Measurements from ENCODE around the gene PLEKHG3.

PLEKHG3 gene

DNA sequence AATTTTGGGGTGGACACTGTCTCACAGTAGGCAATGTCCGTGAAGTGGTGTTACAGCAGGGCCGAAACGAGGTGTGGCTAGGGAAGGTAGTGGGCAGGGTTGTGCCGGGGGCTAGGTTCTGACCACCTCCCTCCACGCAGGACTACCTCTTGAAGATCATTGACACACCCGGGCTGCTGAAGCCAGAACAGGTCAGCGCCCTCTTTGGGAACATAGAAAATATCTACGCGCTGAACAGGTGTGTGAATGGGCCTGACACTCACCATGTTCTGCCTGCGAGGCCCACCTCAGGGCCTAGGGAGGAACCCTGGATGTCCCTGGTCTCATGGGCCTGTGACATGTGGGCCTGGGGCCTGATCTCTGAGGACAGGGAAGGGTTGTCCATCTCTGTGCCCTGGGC lies 24.6 kb downstream of the PLEKHG3 start:
- DNase-seq = no peak

DNA sequence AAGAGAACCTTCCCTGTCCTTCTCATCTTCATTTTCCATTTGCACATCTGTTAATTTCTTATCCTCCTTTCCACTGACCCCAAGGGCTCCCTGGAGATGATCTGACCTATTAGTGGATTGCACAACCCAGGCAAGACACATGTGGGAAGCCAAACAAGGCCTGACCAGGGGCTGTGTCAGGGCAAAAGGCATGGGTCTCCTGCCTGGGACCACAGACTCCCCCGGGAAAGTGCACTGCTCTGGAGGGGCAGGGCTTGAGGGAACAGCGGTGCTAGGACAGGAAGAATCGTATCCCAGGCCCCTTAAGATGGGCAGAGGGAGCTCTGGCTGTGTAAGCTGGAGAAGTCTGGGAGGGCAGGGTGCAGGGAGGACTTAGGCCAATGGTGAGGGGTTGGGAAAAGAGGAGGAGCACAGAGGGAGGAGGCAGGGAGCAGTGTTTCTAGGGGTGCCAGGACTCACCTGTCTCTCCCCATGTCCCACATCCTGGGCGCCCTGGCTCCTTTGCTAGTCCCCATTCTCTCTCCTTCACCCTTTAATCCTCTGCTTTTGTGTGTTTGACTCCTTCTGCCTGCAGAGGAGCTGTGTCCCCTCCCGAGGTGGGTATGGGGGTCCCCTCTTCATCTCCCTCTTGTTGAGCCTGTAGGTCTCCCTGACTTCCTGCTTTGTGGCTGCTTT lies 25.3 kb downstream of the PLEKHG3 start:
- no peak for DNase-seq

- no peak for DNase-seq
These were observed 25.8 kb downstream of the PLEKHG3 start for GRCh38 chr14:64730061-64730440.

DNA sequence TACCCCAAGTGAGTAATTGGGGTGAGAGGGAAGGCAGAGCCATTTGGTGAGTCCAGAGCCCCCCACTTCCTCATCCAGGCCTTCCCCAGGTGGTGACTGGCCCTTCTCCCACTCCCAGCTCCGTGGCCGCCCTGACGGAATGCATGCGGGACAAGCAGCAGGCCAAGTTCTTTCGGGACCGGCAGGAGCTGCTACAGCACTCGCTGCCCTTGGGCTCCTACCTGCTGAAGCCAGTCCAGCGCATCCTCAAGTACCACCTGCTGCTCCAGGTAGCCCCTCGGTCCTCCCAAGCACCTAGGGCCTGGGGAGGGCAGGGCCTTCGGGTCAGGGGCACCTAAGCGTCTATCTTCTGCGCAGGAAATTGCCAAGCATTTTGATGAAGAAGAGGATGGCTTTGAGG lies 26.5 kb downstream of the PLEKHG3 start:
- no peak for DNase-seq

DNA sequence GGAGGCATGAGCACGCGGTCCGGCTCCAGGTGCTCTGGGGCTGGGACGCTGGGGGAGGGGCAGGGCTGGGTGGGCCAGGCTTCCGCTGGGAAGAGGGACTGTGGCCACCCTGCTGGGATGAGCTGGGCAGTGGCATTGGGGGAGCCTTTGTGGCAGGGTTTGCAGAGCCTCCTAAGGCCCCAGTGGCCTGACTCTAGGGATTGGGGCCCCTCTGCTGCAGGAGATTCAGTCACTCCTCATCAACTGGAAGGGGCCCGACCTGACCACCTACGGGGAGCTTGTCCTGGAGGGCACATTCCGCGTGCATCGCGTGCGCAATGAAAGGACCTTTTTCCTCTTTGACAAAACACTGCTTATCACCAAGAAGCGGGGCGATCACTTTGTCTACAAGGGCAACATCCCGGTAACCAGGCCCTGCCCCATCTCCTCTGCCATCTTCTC lies 26.9 kb downstream of the PLEKHG3 start:
- no peak for DNase-seq

- DNase-seq = no peak
These were observed 27.8 kb downstream of the PLEKHG3 start for GRCh38 chr14:64732066-64732465.

DNA sequence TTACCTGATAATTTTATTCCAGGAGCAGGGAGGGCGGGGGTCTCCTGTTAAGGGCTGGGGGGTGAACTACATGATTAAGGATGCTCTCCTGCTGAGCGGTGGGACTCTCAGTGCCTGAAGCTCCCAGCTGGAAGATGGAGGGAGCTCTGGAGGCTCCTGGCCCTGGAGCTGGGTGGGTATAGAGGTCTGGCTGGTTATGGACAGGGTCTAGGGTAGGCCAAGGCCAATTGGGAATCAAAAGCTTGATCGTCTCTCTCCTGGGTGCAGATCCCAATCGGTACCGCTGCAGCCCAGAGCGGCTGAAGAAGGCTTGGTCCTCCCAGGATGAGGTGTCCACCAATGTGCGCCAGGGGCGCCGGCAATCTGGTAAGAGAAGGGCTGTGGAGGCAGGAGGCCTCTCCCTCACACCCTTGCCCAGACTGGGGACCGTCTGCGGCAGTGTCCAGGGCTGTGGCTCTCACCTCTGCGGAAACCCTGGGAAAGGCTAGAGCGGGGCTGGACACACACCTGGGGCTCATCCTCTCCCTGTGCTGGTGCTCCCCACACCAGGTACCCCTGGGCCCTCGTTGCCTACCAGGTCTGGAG lies 28.4 kb downstream of the PLEKHG3 start:
- no peak for DNase-seq

GRCh38 chr14:64733321-64733720 lies 29.1 kb downstream of the PLEKHG3 start:
- DNase-seq = no peak

DNA sequence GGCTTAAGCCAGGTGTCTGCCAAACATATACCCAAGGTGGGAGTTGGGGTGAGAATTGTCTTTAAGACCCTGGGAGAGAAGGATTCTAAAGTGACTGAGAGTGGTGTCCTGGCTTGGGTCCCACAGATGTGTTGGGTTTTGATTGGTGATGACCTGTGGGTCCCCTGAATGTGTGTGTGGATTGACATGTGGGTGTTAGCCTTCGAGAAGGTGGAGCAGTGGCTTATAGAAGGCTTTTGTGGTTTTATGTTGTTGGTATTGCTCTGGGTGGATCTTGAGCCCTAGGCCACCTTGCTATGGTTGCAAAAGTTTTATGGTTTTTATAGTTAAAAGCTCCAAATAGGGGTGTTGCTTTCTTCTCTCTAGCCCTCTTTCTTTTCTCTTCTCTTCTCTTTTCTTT lies 29.7 kb downstream of the PLEKHG3 start:
- DNase-seq = no peak

DNA sequence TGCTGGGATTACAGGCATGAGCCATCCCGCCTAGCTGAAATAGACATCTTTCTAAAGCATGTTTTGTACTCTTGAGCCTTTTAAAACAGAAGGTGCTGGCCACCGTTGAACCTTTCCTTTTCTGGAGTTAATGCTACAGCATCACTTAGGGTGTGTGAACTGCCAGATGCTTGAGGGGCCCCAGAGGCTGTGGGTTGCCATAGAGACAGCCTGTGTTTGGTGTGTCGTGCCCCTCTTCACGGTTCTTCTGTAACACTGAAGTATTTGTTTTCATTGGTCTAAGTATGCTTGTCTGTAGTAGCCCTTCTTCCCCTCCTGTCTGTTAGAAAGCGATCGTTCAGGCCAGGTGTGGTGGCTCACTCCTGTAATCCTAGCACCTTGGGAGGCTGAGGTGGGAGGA lies 30.8 kb downstream of the PLEKHG3 start:
- DNase-seq = no peak

DNA sequence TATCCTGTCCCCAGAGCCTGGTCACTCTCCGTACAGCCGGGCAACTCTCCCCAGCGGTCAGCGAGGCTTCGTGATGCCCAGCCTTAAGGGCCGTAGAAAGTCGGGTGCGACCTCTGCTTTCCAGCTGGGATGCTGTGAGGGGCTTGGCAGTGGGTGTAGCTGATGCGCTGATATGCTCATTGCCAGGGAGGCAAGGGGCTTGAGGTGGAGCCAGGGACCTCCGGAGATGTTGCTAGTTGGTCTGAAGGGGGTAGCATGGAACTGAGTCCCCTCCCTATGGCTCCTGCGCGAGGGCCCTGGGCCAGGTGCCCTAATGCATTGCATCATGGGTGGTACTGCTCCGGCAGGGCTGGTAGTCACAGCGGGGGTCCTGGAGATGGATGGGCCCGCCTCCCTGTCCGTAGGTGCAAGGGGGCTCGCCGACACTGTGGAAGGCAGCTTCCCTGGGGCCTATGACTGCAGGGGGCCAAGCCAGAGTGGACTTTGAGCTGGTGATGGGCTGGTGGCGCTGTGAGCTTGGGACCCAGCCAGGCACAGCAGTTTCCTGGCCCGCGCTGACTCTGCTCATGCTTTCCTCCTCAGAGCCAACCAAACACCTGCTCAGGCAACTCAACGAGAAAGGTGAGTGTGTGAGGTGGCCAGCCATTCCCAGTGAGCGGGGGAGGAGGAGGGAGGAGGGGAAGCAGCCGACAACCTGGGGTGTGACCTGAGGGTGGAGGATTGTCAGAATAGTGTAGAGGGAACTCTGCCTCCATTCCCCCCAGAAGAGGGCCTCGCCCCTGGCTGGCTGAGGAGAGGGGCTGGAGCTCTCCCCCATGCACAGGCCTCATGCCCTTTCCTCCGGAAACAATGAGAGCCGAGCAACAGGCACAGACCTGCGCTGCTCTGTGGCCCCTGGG lies 32.3 kb downstream of the PLEKHG3 start:
- no peak for DNase-seq

GRCh38 chr14:64737391-64738280 lies 33.4 kb downstream of the PLEKHG3 start:
- DNase-seq = no peak

DNA sequence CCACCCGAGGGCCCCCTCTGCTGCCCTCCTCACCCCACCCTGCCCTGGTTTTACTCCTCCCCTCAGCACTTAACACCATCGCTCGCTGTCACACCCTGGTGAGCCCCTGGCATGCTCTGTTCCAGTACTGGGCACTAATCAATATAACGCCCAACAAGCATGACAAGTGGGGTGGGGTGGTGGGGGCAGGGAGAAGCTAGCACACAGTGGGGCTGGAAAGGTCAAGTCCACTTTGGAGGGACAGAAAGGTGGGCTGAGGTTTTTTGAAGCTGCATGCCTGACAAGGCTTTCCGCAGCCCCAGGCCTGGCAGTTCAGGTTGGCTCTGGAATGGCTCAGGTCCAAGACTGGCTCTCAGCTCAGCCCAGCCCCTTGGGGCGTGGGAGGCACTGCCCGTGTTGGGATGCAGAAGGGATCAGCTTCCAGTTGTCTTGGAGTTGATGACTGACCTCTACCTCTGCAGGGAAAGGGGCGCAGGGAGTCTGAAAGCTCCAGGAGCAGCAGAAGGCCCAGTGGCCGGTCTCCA lies 34.1 kb downstream of the PLEKHG3 start:
- DNase-seq = no peak

- DNase-seq = no peak
These were observed 37.0 kb downstream of the PLEKHG3 start for GRCh38 chr14:64741200-64741599.

DNA sequence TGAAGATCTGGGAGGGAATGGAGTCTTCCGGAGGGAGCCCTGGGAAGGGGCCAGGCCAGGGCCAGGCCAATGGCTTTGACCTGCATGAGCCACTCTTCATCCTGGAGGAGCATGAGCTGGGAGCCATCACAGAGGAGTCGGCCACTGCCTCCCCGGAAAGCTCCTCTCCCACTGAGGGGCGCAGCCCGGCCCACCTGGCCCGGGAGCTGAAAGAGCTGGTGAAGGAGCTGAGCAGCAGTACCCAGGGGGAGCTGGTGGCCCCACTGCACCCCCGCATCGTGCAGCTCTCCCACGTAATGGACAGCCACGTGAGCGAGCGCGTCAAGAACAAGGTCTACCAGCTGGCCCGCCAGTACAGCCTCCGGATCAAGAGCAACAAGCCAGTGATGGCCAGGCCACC lies 37.7 kb downstream of the PLEKHG3 start:
- no peak for DNase-seq

- DNase-seq = no peak
These were observed 38.8 kb downstream of the PLEKHG3 start for GRCh38 chr14:64743061-64743460.

DNA sequence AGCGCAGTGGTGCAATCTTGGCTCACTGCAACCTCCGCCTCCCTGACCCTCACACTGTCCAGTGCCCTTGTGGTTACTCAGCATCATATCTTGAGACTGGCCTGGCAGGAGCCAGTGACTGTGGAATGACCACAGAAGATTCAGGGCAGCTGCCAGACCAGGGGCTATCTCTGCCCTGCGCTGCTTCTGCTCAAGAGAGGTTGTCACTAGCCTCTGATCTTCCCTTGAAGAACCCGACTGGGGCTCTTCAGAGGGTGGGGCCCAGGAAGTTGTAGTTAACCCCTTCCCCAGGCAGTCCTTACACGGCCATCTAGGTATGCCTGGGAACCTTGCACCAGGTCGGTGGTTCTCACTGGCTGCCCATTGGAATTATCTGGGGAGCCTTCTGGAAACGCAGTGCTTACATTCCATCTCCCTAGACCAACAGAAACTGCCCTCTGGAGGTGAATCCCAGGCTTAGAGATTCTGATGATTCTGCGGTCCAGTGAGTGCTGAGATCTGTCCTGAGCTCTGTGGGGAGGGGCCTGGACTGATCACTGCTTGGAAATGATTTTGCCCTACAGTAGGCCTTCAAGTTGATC lies 41.4 kb downstream of the PLEKHG3 start:
- no peak for DNase-seq

GRCh38 chr14:64746298-64747250 lies 42.4 kb downstream of the PLEKHG3 start:
- DNase-seq = no peak

DNA sequence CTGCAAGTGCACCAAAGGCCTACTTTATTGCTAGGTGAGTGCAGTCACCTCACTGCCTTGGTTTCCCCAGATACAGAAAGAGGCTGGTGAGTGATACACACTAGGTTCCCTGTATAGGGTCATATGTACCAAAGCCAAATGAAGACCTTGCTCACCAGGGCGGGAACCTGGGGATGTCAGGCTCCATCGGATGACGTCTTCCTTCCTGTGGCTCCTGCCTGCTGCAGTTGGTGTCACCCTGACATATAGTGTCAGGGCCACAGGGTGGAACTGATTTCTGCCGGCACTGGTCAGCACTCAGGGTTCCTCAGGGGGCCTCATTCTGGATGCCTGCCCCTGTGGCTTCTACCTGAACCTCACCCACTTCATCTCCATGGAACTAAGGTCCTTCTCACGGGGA lies 43.1 kb downstream of the PLEKHG3 start:
- DNase-seq = no peak

DNA sequence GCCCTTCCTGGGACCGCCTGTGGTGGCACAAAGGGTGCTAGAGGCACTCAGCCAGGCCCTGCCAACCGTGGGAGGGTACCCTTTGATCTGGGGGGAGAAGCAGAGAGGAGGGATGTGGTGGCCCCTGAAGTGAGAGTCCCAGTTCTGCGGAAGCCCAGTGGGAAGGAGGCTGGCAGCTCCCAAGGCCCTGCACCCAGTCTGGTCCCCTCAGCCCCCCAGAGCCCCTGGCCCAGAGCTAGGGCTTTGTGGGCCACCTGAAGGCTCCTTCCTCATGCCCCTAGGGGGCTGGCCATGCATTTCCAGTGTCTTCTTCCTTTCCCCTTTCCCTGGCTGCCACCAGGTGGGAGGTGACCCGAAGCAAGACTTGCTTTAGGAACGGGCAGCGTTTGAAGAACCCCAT lies 44.3 kb downstream of the PLEKHG3 start:
- no peak for DNase-seq

Data from stimulated activated naive CD4-positive, alpha-beta T cell (primary cell).